GM03348 (cell line): ENCODE results near the gene FANCC.
"Not testable (repeated sequence)": the region's sequence is repeated elsewhere in the genome, so short reads cannot be mapped to it uniquely, and the experiment has no call there.

ENCODE experiments used
- DNase-seq: peaks from one replicate; pipeline ENCODE4 v3.0.0; 2012; ENCODE audit warnings: low spot score

Gene FANCC

DNA sequence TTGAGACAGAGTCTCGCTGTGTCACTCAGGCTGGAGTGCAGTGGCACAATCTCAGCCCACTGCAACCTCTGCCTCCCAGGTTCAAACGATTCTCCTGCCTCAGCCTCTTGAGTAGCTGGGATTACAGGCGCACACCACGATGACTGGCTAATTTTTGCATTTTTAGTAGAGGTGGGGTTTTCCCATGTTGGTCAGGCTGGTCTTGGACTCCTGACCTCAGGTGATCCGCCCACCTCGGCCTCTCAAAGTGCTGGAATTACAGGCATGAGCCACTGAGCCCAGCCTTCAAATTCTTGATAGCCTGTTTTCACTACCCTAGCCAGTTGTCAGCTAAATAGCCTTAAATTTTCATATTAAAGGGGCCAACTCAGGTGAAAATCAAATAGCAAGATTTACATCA, 11.6 kb upstream of the FANCC start:
- not testable (repeated sequence) for DNase-seq

DNA sequence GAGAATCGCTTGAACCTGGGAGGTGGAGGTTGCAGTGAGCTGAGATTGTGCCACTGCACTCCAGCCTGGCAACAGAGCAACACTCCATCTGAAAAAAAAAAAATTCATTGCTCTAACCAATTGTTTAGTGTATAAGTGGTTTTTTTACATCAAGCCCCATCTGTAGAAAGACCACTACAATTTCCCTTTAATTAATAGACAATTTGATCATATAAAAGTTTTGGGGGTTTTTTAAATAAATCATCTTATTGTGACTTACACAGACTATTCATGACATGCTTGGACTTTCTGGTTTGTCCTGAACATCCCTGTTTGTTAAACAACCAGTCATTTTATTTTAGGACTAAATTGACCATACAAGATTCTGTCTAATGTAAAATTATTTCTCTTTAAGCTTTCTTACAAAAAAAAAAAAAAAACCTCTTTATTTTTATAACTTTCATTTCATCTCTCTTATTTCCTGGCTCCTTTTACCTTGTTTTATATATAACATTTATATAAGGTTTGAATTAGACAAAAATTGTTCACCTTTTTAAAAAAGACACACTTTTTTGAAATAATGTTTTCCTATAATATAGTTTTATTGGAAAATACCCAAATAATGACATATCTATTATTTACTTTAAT, 9.8 kb upstream of the FANCC start:
- DNase-seq = no peak

DNA sequence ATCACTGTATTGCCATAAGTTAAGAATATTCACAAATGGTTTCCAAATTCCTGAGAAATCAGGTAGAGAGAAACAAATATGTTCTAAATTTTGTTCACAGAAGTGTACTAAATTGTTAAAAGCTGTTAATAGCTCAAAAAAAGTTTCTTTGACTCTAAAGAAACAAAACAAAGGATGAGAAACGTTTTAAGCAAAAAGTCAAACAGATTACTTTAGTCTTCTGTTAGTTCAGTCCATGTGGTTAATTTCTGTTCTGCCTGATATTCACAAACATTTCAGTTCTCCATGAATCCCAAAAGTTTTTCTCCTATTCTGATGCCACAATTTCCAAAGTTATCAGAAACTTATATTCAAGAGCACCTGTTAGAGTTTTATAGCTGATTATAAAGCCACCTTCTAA, 7.7 kb upstream of the FANCC start:
- DNase-seq = no peak

DNA sequence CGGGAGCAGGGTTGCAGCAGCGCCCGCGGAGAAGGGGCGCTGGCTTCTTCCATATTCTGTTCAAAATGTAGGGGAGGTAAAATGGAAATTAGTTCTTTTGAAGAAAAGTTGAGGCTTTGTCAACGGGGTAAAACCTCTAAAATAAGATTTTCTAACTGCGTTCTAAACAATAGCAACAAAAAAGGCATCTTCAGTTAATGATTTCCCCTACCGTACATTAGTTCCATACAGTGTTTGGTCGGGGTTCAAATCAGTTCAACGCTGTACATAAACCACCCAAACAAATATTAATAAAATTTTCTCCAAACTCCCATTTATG, 343 bp upstream of the FANCC start:
- no peak for DNase-seq

DNA sequence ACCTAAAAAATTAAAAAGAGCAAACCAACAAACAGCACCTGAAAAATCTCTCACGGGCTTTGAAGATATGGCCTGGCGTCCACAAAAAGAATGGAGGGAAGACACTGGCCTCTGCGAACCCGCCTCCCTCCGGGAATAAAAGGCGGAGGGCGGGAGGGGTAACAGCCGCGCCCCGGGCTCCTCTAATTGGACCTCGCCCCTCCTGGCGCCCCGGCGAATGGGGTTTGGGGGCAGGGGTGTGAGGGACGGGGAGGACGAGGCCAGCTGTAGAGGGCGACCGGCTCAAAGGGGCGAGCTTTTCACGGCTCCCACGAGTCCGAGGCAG, 753 bp downstream of the FANCC start:
- peak; percentile 86 for DNase-seq

DNA sequence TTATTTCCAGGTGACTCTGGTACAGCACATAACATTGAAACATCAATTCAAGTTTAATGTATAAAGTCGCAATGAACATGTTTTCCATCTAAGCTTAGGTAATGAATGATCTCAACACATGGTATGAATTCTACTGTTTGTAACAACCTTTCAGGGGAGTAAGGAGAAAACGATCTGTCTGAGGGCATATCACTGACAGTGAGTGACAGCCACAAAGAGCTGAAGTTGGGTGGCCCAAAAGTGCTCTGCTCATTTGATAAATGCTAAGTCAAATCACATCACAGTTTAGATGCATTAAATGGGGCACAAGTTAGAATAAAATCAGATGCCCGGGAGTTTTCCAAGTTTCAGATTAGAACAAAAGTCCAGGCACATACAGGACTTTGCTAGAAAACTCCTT, 1.2 kb downstream of the FANCC start:
- no peak for DNase-seq

DNA sequence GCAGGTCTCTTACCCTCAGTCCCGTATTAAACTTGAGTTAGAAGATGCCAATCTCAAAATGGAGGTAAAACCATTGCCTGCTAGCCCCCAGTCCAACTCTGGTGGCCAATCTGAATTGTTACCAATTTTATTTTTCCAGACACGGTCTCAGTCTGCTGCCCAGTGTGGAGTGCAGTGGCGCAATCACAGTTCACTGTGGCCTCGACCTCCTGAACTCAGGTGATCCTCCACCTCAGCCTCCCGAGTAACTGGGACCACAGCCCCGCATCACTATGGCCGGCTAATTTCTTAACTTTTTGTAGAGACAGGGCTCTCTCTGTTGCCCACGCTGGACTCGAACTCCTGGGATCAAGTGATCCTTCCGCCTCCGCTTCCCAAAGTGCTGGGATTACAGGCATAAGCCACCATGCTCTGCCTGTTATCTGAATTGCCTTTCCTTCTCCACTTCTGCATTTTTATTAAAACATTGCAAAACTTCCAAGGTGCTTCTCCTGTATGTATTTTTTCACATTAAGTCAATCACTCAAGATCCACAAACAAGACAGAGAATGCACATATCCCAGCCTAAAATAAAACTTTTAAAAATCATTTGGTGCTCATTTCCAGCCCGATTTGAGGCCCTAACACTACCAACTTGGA, 2.3 kb downstream of the FANCC start:
- DNase-seq = no peak

DNA sequence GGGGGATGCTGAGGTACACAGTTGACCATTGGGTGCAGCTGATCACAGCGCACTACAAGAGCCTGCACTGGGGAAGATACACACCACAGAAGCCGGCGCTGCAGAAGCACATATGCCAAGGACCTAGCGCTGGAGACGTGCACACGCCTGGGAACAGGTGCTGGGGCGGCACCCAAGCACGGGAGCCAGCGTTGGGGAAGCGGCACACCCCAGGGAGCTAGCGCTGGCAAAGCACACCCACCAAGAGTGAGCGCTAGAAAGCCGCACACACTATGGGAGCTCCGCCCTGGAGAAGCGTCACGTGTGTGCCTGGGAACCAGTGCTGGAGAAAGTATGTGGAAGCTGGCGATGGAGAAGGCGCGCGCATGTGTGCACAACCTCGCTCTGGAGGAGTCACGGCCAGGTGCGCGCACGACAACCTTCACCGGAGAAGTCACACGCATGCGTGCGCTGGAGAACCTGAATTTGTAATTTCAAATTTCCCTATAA, 4.5 kb downstream of the FANCC start:
- DNase-seq = peak; percentile 72

DNA sequence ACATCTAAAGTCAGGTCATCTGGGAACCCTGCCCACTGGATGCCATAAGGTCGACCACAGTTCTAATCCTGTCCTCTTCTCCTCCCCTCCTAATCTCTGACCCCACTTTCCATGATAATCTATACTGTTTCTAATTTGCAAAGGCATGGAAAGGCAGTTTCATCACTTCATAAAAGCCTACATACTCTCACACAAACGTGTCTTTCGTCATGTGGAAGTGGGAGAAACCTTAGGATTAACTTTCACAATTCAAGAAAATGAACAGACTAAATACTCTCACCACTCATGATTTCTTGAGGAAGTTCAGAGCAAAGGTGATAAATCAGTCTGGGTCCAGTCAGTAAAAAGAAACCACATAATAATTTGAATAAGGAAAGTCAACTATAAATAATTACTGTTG, 5.5 kb downstream of the FANCC start:
- no peak for DNase-seq

DNA sequence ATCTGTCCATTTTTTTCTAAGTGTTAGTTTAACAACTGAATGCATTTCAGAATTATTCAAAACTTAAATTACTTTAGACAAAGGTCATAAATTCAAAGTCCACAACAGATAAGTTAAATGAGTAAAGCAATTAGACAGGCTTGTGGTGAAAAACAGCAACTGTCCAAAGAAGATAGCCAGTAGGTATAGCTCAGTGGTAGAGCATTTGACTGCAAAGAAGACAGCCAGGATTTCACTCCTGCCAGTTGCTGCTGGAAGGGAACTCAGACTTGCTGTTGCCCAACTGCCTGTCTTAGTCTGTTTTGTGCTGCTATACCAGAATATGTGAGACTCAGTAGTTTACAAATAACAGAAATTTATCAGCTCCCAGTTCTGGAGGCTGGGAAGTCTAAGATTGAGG, 10.0 kb downstream of the FANCC start:
- no peak for DNase-seq

DNA sequence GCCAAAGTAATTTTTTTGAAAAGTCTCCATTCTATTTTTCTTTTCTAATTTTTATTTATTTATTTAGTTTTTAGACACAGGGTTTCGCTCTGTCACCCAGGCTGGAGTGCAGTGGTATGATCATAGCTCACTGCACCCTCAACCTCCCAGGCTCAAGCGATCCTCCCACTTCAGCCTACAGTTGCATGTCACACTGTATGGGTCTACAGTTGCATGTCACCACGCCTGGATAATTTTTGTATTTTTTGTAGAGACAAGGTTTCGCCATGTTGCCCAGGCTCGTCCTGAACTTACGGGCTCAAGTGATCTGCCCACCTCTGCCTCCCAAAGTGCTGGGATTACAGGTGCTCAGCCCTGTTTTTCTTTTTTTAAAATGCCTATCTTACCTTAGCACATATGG, 10.7 kb downstream of the FANCC start:
- DNase-seq = no peak

DNA sequence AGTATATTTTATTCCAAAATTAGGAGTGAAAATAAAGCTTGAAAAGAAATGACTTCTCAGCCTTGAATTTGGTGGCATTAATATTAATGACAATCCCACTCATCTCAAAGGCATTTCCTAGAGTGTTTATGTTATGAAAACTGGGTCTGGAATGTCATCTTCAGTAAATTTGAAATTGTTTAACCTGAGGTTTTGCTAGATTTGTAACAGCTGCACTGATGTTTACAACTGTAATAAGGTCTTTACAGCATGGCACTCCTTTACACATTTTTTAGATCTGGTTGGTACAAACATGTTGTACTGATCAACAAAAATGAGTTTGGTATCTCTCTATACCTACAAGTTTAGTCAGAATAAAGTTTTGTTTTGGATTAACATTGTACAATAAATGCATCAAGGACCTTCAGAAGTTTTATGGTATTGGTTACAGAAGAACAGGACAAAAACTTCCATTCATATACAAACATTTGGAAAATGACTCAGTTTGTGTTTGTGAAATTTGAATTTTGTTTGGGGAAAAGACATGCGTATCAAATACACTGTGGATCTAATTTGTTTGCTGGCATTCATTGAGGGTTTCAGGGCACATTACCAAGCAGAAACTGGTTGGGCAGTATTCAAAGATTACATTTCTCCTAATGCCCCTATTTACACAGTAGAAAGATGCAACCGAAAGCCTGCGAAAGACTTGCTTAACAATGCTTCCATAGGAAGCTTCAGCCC, 11.6 kb downstream of the FANCC start:
- peak; percentile 46 for DNase-seq

DNA sequence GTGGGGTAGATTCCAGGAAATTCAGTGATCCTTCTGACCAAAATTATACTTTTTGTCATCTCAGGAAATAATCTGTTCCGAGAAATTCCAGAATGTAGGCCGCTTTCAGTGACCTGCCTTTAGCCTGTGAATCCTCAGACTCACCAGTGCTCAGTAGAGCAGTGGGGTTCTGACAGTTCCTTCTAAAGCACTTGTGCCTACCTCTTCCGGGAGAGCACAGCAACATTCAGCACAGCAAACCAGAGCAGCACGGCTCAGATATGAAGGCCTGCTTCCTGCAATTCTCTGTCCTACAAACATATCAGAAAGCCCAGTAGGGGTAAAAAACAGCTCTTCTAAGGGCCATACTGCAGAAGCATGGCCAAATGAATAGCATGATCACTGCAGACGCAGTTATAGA, 15.0 kb downstream of the FANCC start:
- no peak for DNase-seq

DNA sequence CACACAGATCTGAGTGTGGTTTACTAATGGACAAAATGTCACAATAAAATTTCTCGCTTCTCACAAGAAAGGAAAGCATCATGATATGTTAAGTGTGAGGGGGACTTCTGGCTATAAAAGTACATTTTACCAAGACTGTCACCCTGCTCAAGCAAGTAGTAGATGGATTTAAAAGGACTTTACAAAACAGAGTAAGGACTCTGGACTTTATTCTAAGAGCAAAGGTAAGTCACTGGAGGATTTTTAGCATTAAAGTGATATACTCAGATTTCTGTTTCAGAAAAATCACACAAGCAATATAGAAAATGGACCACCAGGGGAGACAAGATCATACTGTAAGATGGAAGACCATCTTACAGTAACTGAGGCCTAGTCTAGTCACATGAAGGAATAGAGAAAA, 19.7 kb downstream of the FANCC start:
- no peak for DNase-seq

DNA sequence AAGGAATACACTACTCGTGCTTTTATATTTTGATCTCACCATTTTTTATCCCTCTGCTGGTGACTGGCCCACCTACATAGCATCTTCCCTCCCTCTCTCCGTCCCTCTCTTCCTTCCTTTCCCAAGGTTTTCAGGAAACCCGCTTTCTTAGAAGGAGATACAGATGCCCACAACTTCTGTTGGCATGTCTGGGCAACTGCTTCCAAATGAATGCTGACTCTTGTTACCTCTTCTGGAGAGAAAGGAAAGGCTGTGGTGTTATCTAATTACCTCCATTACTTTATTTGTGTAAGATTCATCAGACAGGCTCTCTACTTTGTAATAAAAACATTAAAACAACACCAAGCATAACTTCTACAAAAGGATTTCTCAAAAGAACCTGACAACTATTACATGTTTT, 20.2 kb downstream of the FANCC start:
- no peak for DNase-seq

DNA sequence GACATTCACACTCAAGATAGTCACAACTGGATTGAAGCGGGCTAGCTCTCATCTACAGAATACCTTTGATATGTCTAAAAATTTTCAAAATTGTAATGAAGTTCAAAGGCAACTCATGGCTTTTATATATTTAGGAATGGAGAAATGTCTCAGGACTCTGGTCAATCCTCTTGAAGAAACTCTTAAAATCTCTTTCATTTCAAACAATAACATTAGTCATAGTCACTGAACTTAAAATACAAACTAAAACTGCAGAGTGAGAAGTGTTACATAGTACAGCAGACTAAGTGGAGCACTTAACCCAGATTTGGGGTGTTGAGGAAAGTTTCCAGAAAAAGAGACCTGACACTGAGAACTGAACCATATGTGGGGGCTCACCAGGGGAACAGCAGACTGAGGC, 20.7 kb downstream of the FANCC start:
- no peak for DNase-seq

DNA sequence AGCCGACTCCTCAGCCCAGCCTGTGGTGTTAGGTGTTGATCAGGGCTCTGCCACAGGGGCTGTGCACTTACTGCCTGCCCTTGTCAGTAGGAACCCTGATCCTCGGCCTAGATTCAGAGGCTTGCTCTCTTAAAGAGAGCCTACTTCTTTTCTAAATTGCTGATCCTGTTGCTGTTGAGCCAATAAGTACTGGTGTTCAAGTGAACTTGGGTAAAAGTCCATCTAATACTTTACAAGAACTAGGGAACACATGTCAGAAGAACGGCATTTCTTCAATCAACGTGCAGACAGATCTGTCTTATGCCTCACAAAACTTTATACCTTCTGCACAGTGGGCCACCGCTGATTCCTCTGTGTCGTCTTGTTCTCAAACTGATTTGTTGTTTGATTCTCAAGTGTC, 24.2 kb downstream of the FANCC start:
- not testable (repeated sequence) for DNase-seq

DNA sequence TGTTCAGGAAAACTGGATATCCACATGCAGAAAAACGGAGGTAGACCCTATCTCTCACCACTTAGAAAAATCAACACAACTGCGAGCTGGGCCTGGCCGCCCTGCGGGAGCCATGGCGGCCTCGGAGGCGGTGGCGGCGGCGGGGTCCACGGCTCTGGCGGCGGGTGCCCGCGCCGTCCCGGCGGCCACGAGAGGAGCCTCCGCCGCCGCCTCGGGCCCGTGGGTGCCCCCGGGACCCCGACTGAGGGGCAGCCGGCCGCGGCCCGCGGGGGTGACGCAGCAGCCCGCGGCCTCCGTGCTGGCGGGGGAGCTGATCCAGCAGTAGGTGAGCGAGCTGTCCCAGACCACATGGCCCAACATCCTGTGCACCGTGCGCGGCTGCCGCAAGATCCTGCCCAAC, 25.3 kb downstream of the FANCC start:
- DNase-seq = no peak

DNA sequence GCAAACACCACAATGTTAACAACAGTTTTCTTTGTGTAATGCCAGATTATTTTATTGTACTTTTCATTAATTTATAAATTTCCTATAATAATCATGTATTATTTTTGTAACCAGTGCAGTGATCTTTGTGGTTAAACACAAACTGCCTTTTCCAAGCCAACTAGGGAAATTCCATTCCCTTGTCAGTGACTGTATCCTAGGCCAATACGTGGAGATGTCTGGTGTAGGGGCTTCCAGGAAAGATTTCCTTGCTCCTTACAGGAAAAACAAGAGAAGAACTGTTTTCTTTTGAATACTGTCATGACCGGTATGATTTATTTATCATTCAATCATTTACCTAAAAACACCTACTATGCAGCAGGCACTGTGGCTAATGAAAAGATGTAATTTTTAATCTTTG, 31.4 kb downstream of the FANCC start:
- peak; percentile 42 for DNase-seq

DNA sequence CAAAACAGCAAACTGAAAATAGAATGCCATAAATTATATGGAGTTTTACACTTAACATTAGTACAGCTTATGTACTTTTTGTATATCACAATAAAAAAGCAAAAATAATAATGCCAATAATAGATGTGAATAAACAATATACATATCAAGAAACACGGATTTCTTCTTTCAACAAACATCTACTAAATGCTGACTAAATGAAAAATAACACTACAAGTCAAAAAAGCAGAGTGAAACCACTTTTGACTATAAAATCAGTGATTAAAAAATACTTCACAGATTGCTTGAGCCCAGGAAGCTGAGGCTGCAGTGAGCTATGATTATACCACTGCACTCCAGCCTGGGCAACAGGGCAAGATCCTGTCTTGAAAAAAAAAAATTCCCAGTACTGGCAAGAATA, 32.2 kb downstream of the FANCC start:
- DNase-seq = no peak

DNA sequence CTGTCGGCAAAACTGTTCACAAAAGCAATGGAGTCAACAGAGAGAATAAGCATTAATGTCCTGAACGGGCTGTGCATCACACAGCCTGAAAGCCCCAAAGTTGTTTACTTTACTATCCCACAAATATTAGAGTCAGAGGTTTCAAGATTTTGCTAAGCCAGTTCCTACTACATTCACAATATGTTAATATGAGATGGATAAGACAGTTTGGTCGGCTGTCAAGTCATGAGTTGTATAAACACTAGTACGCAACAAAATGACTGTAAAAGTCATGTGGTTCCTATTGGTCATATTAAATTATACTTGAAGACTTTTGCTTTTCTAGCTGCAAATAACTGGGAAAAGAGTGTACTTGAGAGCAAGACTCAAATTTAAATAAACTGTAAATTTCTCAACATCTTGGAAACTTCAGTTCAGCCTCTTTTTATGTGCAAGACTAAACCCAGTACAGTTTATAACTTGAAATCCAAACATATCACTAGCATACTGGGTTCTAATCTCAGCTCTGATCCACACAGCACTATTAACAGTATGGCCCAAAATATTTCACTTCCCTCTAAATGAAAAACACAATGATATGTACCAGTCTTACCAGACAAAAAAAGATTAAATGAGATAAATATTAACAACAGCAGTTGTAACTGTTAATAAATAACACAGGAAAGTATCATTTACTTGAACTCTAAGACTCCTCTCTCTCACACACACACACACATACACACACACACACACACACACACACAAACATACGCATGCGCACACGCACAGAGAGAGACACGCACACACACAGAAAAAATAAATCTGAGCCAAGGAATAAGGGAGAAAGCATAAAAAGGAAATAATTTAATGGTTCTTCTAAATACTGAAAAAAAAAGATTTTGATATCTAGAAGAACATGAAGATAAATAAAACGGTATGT, 33.1 kb downstream of the FANCC start:
- DNase-seq = no peak

DNA sequence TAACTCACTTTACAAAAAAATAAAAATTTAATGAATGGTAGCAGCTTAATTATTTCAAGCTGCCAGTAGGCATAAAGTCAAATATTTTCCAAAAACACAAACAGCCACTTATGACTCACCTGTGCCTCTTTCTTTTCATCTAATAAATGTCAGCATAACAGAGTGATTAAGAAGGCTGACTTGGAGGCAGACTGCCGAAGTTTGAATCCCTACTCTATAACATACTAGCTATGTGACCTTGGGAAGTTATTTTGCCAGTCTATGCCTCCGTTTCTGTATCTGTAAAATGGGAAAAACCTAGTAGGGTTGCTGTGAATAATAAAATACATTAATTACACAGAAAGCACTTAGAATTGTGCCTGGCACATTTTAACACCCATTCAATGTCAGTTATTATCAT, 33.8 kb downstream of the FANCC start:
- no peak for DNase-seq

DNA sequence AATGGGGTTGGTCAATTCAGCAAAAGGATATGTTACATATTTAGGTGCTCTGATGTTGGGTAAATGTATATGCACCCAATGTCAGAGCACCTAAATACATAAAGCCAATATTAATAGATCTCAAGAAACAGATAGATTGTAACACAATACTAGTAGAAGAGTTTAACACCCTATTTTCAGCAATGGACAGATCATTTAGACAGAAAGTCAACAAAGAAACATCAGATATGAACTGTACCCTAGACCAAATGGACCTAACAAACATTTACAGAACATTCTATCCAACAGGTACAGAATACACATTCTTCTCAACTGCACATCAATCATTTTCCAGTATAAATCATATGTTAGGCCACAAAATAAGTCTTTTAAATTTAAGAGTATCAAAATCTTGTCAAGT, 35.2 kb downstream of the FANCC start:
- no peak for DNase-seq
